Measurements from ENCODE around the gene SDK1.

SDK1 gene

DNA sequence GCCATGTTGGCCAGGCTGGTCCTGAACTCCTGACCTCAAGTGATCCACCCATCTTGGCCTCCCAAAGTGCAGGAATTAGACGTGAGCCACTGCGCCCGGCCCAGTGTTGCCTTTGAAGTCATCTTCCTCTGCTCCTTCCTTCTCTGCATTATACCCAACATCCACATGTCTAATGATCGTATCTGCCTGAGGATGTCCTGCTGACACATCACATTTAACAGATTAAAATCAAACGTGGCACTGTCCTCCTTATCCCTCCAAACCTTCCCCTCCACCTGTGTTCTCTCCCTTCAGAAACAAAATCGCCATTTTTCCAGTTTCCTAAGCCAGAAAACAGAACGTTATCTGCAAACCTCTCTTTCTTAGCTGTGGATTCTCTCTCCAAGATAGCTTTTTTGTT, 8.4 kb upstream of the SDK1 start:
- no peak for DNase-seq (ENCODE audit: low read depth)

GRCh38 chr7:3294432-3295100, 6.5 kb upstream of the SDK1 start:
- DNase-seq (ENCODE audit: low read depth), result no peak

GRCh38 chr7:3297105-3297819, 3.8 kb upstream of the SDK1 start:
- DNase-seq (ENCODE audit: low read depth), result no peak

DNA sequence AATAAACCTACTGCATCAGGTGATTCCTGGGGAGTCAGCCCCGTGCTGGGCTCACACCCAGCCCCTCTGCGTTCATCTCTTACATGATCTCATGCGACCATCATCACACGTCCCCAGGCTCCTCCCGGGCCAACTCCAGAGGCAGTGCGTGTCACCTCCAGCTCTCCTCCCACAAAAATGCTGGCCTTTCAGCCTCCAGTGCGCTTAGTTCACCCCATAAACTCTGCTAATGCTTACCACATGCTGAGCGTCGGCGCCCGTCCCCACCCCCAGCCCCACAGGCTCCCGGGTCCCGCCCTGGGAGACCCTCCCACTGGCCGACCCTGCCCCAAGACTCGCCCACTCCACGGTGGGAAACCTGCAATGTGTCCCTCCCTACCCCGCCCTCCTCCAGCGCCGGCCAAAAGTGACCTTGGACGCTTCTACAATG, 816 bp upstream of the SDK1 start:
- no peak for DNase-seq (ENCODE audit: low read depth)

DNA sequence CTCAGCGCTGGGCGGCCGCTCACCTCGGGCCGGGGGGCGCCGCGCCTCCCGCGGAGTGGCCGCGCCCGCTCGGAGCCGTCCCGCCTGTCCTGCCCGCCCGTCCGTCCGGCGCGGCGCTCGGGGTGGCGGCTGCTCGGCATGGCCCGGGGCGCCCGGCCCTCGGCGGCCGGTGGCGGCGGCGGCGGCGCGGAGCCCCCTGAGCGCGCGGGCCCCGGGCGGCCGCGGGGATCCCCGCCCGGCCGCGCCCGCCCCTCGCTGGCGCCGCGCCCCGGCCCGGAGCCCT, 338 bp downstream of the SDK1 start:
- no peak for DNase-seq (ENCODE audit: low read depth)

GRCh38 chr7:3301831-3302618, 973 bp downstream of the SDK1 start:
- no peak for DNase-seq (ENCODE audit: low read depth)

DNA sequence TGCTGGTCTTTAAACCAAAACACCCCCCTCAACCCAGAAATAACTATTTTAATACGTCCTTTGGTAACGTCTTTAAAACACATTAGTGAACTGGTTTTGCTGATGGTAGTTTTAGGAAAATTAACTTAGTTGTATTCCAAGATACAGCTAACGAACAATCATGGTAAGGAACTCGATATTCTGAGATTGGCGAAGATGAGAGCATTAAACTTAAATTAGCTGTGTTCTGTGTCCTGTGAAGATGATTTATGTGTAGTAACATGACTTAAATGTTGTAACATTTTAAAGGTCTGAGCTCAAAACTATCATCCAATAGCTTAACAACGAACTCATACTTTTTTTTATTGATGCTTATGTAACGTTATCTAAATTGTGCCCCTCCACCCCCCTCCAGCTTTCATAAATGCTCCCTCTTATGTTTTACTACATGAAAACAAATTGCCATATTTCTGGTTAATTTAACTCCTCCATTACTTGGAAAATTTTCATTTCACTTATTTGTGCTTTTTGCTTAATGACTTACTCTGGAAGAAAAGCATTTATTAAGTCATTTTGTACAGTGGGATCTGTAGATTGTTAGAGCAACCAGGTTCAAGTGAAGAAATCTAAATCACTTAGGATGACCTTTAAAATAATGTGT, 1.7 kb downstream of the SDK1 start:
- DNase-seq (ENCODE audit: low read depth), result no peak

GRCh38 chr7:3304131-3304530, 3.1 kb downstream of the SDK1 start:
- DNase-seq (ENCODE audit: low read depth), result no peak

- no peak for DNase-seq (ENCODE audit: low read depth)
Measured at GRCh38 chr7:3307435-3307834, 6.4 kb downstream of the SDK1 start.

DNA sequence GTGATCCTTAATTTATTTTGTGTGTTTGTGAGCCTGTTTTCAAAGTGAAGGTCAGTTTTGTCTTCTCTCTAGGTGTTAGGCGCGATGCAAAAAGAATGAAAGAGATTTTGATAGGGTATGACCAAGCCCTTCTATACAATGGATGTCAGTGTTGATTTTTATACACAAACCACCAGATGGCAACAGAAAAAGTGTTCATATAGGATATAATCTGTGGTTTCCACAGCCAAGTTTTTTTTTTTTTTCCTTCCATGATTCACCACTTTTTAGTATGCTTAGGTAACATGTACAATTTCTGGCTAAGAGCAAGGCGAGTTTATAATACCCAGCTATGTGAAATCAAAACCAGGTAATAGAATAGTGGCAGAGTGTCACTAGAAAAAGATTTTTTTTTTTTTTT, 8.1 kb downstream of the SDK1 start:
- no peak for DNase-seq (ENCODE audit: low read depth)

DNA sequence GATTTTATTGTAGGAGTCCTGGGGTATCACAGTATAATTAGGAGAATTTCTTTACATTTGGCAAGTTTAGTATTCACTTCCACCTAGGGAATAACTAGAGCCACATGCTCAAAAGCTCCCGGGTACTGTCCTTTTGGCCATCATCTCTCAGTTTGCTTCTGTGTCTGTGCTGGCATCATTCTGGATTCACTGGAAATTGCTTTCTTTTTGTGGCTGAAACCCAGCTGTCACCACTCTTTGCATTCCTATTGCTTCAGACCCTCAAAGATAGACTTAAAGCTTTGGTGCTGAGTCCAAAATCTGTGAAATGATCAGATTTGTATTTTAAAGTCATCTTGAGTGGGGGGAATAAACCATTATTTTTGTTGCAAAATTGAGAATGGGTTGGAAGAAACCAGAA, 8.9 kb downstream of the SDK1 start:
- no peak for DNase-seq (ENCODE audit: low read depth)

DNA sequence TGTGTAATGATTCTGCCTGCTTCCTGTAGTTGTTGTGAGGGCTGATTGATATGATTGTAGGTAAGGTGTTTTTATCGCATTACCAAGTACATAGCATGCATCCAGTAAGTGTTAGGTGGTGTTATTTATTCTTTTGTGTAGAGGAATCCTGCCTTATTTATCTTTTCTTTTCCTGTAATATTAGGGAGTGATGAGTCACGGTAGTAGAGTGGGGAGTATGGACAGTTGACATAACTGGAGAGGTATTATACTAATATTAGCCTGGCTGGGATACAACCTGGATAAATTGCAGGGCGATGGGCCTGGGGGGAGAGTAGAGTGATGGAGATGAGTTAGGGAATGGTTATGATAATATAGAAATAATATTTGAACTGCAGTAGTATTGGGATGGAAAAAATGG, 9.8 kb downstream of the SDK1 start:
- no peak for DNase-seq (ENCODE audit: low read depth)

- DNase-seq (ENCODE audit: low read depth), result no peak
Measured at GRCh38 chr7:3312583-3312982, 11.5 kb downstream of the SDK1 start.

DNA sequence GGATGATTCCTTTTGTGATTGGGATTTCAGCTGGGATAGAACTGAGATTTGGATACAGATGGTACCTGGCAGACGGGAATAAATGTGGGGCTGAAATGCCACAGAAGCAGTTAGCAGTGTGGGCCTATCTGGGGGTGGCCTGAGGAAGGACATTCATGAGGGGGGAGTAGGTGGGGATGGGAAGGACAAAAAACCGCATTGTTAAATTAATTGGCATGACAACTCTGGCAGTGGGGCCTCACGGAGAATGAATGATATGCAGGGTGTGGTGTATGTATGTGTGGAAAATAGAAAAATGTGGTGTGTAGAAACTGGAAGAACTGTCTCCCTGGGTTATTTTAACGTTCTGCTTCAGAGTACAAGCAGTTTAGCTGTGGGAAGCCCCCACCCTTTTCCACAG, 17.8 kb downstream of the SDK1 start:
- DNase-seq (ENCODE audit: low read depth), result no peak

DNA sequence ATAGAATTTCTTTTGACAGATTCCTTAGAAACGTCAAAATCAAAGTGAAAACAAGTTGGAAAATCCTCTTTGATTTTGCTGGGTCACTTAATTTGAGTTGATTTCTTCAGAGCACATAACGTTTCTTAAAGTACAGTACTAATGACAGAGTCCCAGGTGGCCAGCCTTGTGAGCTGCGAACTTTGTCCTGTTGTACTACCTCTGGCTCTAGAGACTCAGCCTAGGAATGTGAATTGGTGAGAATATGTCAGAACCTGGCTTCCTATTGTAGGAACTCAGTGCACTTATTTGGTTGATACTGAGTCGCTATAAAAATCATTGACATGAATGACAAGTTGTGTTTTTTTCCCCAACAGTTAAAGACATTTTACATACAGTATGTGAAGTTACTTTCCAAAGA, 20.2 kb downstream of the SDK1 start:
- no peak for DNase-seq (ENCODE audit: low read depth)

- DNase-seq (ENCODE audit: low read depth), result no peak
Measured at GRCh38 chr7:3321745-3322144, 20.7 kb downstream of the SDK1 start.

DNA sequence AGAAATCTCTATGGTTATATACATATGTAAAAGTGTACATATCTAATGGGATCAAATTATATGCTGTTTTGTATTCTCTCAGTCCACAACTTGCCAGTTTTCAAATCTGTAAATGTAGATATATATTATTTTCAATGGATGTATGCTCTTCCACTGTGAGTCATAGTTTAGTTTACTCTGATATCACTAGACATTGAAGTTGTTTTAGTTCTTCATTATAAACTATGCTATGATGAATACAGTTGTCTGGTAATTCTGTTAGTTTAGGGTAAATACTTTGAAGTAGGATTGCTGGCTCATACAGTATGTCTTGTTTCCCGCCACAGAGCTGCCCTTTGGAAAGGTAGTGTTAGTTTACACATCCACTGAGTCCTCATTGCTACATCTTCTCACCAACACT, 25.2 kb downstream of the SDK1 start:
- no peak for DNase-seq (ENCODE audit: low read depth)

GRCh38 chr7:3327099-3327498, 26.0 kb downstream of the SDK1 start:
- no peak for DNase-seq (ENCODE audit: low read depth)

DNA sequence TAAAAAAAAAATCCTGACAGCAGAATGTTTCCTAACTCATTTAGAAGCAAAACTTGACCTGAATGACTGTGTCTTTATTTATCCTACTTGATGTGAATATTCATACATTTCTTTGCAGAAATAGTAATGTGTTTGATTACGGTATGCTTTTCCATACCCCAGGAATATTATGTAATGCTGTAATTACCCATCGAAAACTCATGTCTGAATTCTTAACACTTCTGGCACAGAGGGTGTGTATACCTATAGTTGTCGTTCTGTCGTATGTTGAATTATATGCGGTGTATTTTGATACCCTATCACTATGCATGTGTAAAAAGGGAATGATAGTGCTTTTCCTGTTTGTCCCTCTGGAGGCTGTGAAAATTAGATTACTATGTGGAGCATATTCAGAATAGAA, 26.6 kb downstream of the SDK1 start:
- DNase-seq (ENCODE audit: low read depth), result no peak

DNA sequence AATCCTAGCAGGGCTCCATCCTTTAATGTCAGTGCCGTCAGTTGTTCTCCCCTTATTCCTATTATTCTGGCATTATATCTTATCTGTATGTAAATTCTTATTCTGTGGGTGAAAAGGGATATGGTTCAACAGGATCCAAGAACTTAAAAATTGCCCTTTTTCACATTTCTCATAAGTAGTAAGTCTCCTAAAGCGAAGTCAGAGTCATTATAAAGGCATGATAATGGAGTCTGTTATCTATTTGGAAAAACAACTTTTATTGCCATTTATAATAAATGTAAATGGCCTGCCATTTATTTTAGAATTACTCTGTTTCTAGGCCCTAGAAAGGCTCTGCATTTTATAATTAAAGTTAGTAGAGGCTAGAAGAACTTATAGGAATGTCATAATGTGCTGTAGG, 31.3 kb downstream of the SDK1 start:
- no peak for DNase-seq (ENCODE audit: low read depth)

DNA sequence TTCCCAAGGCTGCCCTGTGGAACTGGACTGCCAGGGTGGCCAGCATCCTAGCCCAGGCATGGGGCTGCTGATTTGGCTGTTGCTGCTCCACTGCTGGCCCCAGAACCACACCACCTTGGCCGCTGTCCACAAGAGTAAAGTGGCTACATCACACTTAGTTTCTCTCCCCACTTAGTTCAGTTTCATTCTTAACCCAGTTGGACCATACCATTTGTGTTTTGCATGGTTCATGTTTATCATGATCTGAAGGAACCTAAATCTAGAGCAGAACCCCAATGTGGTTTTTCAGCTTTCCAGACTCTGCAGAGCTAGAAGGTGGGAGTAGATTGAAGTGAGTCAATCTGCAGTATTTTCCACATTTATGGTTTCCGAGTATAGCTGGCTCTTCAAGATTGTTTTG, 32.8 kb downstream of the SDK1 start:
- DNase-seq (ENCODE audit: low read depth), result no peak

GRCh38 chr7:3336042-3336665, 35.1 kb downstream of the SDK1 start:
- DNase-seq (ENCODE audit: low read depth), result no peak

DNA sequence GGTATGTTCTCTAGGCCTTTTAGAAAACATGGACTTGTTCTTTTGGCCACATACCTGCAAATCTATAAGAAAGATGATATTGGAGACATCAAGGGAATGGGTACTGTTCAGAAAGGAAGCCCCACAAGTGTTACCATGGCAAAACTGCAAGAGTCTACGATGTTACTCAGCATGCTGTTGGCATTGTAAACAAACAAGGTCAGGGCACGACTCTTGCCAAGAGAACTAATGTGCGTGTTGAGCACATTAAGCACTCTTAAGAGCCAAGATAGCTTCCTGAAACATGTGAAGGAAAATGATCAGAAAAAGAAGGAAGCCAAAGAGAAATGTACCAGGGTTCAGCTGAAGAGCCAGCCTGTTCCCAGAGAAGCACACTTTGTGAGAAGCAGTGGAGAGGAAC, 37.1 kb downstream of the SDK1 start:
- no peak for DNase-seq (ENCODE audit: low read depth)
